Fibroblast of lung (primary cell): Measurements from ENCODE around the gene GRAMD4.

Experiments
- EZH2 ChIP-seq: IDR thresholded peaks from 2 replicates; pipeline ENCODE4 v1.5.1; 2012; ENCODE audit warnings: low read length, control low read depth, mild to moderate bottlenecking; ENCODE audit errors: missing control alignments
- TF ChIP-seq, protein P1 (sequence below), 2 donors: IDR thresholded peaks in 1 of 2; conservative IDR thresholded peaks in 1 of 2; 1 replicate in 1 of 2; 2 replicates in 1 of 2; pipeline ENCODE4 v1.5.1; 2011 to 2012; ENCODE audit warnings: low read length in 2 of 2, control low read depth in 1 of 2, inconsistent platforms in 1 of 2, low read depth in 1 of 2, mild to moderate bottlenecking in 1 of 2

DNA sequence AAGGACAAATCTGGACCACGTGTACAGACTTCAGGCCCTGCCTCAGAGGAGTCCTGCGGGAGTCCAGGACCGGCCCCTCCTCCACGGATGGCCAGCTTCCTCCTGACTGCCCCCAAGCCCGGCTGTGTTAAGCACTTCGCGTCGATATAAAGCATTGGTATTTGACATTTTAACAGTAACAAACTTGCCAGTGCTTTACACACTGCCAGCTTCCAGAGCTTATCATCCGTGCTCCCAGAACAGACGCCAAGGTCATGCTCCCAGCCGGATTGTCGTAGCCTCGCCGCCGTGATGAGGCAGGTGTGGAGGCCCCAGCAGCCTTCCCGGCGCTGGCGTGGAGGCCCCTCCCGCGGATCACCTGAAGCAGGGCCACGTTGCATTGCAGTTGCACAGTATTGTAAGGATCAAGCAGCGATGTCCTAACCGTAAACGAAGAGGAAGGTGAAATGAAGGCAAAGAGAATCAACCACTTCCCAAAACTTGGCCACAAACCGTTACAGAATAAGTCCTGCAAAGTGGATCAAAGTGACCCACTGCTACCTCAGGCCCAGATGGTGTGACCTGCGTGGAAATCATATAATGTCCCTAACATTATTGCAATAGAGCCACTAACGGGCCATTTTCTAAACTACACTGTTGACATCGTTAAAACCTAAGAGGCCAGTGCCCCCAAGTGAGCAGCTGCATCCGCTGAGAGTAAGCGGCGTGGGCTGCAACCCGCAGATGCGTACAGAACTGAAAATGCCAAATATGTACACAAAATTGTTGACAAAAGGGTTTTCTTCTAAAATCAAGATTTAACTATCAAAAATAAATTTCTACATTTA is 66.2 kb downstream of the GRAMD4 start:
- TF ChIP-seq, protein P1, sequence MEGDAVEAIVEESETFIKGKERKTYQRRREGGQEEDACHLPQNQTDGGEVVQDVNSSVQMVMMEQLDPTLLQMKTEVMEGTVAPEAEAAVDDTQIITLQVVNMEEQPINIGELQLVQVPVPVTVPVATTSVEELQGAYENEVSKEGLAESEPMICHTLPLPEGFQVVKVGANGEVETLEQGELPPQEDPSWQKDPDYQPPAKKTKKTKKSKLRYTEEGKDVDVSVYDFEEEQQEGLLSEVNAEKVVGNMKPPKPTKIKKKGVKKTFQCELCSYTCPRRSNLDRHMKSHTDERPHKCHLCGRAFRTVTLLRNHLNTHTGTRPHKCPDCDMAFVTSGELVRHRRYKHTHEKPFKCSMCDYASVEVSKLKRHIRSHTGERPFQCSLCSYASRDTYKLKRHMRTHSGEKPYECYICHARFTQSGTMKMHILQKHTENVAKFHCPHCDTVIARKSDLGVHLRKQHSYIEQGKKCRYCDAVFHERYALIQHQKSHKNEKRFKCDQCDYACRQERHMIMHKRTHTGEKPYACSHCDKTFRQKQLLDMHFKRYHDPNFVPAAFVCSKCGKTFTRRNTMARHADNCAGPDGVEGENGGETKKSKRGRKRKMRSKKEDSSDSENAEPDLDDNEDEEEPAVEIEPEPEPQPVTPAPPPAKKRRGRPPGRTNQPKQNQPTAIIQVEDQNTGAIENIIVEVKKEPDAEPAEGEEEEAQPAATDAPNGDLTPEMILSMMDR (conservative IDR thresholded peaks at IDR 0.05 in 1 of 2, IDR thresholded peaks at IDR 0.05 in 1 of 2; ENCODE audit: low read depth in 1 of 2, low read length in 2 of 2): no peak
- no peak for TF ChIP-seq EZH2
